Fibroblast of lung (primary cell): ENCODE data around the gene MYL11.

Source experiments
- CTCF ChIP-seq, 2 donors: IDR thresholded peaks in 1 of 2; conservative IDR thresholded peaks in 1 of 2; 1 replicate in 1 of 2; 2 replicates in 1 of 2; pipeline ENCODE4 v1.5.1; 2011 to 2012; ENCODE audit warnings: low read length in 2 of 2, control low read depth in 1 of 2, inconsistent platforms in 1 of 2, low read depth in 1 of 2, mild to moderate bottlenecking in 1 of 2
- EZH2 ChIP-seq: IDR thresholded peaks from 2 replicates; pipeline ENCODE4 v1.5.1; 2012; ENCODE audit warnings: low read length, control low read depth, mild to moderate bottlenecking; ENCODE audit errors: missing control alignments

- no peak for TF ChIP-seq CTCF (conservative IDR thresholded peaks at IDR 0.05 in 1 of 2, IDR thresholded peaks at IDR 0.05 in 1 of 2; ENCODE audit: low read depth in 1 of 2, low read length in 2 of 2)
- no peak for TF ChIP-seq EZH2
Observed at GRCh38 chr16:30394592-30395154, 20.1 kb downstream of the MYL11 start.
